ENCODE data around the gene SRSF4. TPM values are rescaled to one million over a fixed set of nuclear protein-coding genes. Genes with fewer than 3 reads are reported as not detected.

Gene SRSF4
- total and polyA plus RNA-seq, 11 donors = 40.4 to 54.6 (median 49.0) TPM

GRCh38 chr1:29186707-29187106 lies 5.0 kb upstream of the SRSF4 start:
- intact Hi-C loops (cut with DNase I) = no loop called here
- Histone ChIP-seq H3K9me3 (no peaks in the 10 kb centered on the region), H3K27me3 (no peaks in the 10 kb centered on the region), H3K4me3 (no peak overlapping the region), H3K27ac (no peak overlapping the region), H3K4me1 (peaks cover 0 to 10% (median 6%) of the 10 kb centered on the region in 12 donors), H3K36me3 (no peaks in the 10 kb centered on the region)
- no peak for ATAC-seq
- no peak for DNase-seq
- TF ChIP-seq POLR2A (IDR thresholded peaks at IDR 0.05) (no peak), CTCF (IDR thresholded peaks at IDR 0.05) (no peak)
- WGBS, 4 donors = 84 to 91% (median 89%) methylated on average over 1 of the region's 1 CpG

GRCh38 chr1:29186252-29186651 lies 4.6 kb upstream of the SRSF4 start:
- Histone ChIP-seq H3K27ac (no peak overlapping the region), H3K4me3 (no peak overlapping the region), H3K9me3 (no peaks in the 10 kb centered on the region), H3K4me1 (peaks cover 0 to 10% (median 6%) of the 10 kb centered on the region in 12 donors), H3K36me3 (no peaks in the 10 kb centered on the region), H3K27me3 (no peaks in the 10 kb centered on the region)
- intact Hi-C loops (cut with DNase I) = no loop called here
- WGBS, 4 donors = 84 to 87% (median 85%) methylated on average over 3 of the region's 3 CpGs
- ATAC-seq = no peak
- DNase-seq = no peak
- TF ChIP-seq CTCF (IDR thresholded peaks at IDR 0.05) (no peak), POLR2A (IDR thresholded peaks at IDR 0.05) (no peak)

DNA sequence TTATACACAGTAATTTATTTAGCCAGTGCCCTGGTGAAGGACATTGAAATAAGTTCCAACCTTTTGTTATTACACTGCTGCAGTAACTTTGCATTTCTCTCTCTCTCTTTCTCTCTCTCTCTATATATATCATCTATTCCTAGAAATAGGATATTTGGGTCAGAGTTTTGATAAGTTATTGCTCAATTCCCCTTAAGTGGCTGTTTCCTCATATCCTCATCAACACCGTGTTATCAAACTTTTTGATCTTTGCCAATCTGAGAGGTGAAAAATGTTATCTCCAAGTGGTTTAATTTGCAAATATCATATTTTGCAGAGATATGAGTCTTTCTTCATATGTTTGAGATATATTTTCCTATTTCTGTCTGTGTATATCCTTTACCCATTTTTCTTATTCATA lies 1.6 kb upstream of the SRSF4 start:
- H3K4me3 ChIP-seq = no peak overlapping the region
- DNase-seq = no peak
- ATAC-seq = no peak
- H3K36me3 ChIP-seq = peaks cover 0 to 11% (median 5%) of the 10 kb centered on the region in 9 donors
- 76 to 95% (median 80%) methylated on average over 1 of the region's 1 CpG for WGBS, 4 donors
- H3K27me3 ChIP-seq = no peaks in the 10 kb centered on the region
- peaks cover 11 to 34% (median 30%) of the 10 kb centered on the region in 12 donors for H3K4me1 ChIP-seq
- intact Hi-C loops (cut with DNase I) = loop anchor here in 3 of 10 donors (5.0 kb wide), 4 partner anchors 61 to 541 kb away; partner anchors contain the start of genes TMEM200B (in 2 of the 3), TAF12 (in 1 of the 3) and YTHDF2 (in 1 of the 3)
- H3K9me3 ChIP-seq = no peaks in the 10 kb centered on the region
- TF ChIP-seq POLR2A (IDR thresholded peaks at IDR 0.05) = no peak
- TF ChIP-seq CTCF (IDR thresholded peaks at IDR 0.05) = no peak
- peak overlapping the region in 1 of 12 donors; percentile 100 for H3K27ac ChIP-seq

DNA sequence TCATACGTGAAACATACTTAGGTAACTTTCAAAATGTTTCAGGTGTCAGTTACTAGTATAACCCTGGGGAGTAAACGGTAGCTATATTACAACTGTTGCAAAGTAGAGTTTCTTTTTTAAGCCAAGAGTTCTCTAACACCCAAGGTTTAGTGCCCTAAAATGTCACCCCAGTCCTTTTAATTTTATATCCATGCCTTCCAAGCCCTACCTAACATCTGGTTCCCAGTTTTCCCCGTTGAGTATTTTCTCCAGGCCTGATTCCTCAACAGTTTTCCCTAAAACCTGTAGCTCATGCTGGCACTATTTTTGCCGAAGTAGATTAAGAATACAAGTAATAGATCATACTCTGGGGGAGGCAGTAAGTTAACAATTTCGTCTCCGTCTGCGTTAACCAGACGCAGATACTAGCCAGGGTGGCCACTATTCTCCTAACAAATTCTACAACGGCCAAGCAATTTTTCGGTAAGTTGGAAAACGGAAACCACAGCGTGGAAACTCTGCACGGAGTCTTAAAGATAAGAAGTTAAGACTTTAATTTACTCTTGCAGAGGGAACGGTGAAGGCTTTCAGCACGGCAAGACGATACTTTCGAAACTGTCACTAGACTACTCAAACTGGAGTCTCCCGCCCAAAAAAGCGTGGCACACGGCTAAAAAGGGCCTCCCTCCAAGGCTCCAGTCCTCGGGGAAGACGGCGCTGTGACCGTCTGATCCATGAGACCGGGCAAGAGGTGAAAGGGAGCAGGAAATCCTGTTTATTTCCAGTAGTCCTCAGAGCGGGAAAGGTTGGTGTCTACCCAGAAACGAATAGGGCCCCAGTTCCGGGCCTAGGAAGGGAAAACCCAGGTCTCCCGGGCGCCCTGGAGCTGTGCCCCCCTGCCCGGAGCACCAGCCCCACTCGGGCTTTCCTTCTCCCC lies 945 bp downstream of the SRSF4 start:
- intact Hi-C loops (cut with DNase I) = loop anchor here in 4 of 10 donors (2.0 to 5.0 kb wide), 5 partner anchors 56 to 538 kb away; partner anchors contain the start of genes TMEM200B (in 2 of the 4), TAF12 (in 1 of the 4) and YTHDF2 (in 1 of the 4)
- Histone ChIP-seq H3K9me3 (no peaks in the 10 kb centered on the region), H3K4me3 (peak overlapping the region; percentile 74 to 100 (median 98)), H3K4me1 (peaks cover 11 to 59% (median 54%) of the 10 kb centered on the region in 12 donors), H3K27me3 (no peaks in the 10 kb centered on the region), H3K36me3 (peaks cover 0 to 17% (median 10%) of the 10 kb centered on the region in 9 donors), H3K27ac (peak overlapping the region; percentile 85 to 100 (median 100))
- ATAC-seq = peak in 3 of 4 donors; percentile 5 to 52 (median 16)
- TF ChIP-seq POLR2A (IDR thresholded peaks at IDR 0.05) (no peak), CTCF (IDR thresholded peaks at IDR 0.05) (no peak)
- no peak for DNase-seq
- 0 to 1% (median 0%) methylated on average over 31 to 32 of the region's 32 CpGs for WGBS, 4 donors
